B cell (primary cell): ENCODE data around the gene NPAS3.

Experiments used
- CTCF ChIP-seq: fragments of 200-600 bp; IDR thresholded peaks from one replicate; pipeline ENCODE4 v1.8.0; 2022; ENCODE audit warnings: antibody characterized with exemption, mild to moderate bottlenecking
- EZH2 ChIP-seq: IDR thresholded peaks from 2 replicates; pipeline ENCODE4 v1.6.1; 2012; ENCODE audit warnings: borderline replicate concordance, low read depth, mild to moderate bottlenecking, moderate library complexity, low read length; ENCODE audit not compliant: insufficient read depth, poor library complexity, severe bottlenecking

GRCh38 chr14:33045760-33046159 lies 107.1 kb downstream of the NPAS3 start:
- TF ChIP-seq CTCF (no peak), EZH2 (no peak)
